GM12872 (cell line): Measurements from ENCODE around the gene PPFIA4.

ENCODE experiments used
- CTCF ChIP-seq: IDR thresholded peaks from 3 replicates; pipeline ENCODE4 v1.5.1; 2011; ENCODE audit warnings: low read depth, mild to moderate bottlenecking, low read length, moderate library complexity; ENCODE audit not compliant: insufficient read depth

Gene PPFIA4

DNA sequence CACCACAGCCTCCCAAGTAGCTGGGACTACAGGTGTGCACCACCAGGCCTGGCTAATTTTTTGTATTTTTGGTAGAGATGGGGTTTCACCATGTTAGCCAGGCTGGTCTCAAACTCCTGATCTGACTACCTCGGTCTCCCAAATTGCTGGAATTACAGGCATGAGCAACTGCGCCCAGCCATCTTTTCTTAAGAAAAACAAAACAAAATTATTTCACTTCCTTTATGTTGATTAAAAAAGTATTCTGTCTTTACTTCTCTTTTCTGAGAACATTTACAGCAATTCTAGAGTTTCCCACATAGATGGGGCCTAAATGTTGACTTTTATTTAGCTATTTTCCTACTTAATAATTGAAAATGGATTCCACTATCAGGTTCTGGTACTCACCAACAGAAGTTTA is 36.4 kb upstream of the PPFIA4 start:
- TF ChIP-seq CTCF = no peak

DNA sequence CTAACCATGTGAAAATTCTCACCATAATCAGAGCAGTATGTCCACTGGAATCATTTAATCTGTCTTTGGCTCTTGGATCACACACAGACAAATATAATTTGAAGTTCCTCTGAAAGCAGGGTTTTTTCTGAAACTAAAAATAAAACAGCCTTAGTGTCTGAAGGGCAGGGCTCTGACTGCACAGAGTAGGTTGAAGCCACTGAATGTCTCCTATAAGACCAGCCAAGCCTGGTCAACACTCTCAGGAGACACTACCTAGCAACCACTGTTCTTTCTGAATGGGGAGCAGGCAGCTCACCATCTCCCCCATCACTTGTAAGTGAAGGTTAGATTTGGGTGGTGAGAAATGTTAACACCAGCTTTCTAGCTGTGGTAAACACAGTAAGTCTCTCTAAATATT is 35.2 kb upstream of the PPFIA4 start:
- TF ChIP-seq CTCF = no peak

DNA sequence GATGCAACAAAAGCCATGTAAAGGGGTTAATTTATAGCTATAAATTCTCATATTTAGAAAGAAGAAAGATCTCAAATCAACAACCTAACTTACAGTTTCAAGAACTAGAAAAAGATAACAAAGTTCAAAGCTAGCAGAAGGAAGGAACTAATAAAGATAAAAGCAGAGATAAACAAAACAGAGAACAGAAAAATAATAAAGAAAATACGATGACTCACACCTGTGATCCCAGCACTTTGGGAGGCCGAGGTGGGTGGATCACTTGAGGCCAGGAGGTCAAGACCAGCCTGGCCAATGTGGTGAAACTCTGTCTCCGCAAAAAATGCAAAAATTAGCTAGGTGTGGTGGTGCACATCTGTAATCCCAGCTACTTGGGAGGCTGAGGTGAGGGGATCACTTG is 31.5 kb upstream of the PPFIA4 start:
- TF ChIP-seq CTCF = no peak

- peak; percentile 74 for TF ChIP-seq CTCF
Measured at GRCh38 chr1:202998836-202999750, 27.2 kb upstream of the PPFIA4 start.

DNA sequence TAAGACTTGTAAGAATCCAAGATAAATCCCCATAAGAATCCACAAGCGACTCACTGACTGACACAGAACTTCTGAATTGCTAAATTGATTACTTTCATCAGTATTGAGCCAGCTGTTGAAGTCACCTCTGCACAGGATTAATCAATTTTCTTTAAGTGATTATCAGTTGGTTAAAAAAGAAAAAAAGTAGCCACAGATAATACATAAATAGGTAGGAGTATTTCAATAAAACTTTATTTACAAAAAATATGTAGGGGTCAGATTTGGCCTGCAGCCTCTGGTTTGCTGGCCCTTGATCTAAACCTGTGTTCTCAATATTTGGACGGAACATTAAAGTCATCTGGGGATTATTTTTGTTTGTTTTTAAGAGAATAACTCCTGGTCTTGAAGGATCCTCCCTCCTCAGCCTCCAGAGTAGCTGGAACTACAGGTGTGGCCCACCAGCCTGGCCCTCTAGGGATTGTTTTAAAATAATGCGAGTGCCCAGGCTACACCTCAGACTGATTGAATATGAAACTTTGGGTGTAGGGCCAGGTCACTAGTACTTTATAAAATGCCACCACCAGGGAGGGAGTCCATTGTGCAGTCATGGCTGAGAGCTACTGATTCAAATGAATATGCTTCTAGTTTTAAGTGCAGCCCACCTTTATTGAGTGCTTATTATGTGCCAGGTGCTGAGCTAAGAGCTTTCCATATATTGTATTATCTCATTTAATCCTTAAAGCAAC is 25.9 kb upstream of the PPFIA4 start:
- TF ChIP-seq CTCF = no peak

DNA sequence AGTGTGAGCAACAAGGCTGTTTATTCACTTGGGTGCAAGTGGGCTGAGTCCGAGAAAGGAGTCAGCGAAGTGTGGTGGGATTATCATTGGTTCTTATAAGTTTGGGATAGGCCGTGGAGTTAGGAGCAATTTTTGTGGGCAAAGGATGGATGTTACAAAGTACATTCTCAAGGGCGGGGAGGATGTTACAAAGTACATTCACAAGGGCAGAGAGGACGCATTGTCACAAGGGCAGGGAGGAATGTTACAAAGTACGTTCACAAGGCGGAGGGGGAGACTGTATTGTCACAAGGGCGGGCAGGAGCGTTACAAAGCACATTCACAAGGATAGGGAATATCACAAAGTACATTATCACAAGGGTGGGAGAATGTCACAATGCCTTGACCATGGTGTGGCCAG is 24.3 kb upstream of the PPFIA4 start:
- no peak for TF ChIP-seq CTCF

DNA sequence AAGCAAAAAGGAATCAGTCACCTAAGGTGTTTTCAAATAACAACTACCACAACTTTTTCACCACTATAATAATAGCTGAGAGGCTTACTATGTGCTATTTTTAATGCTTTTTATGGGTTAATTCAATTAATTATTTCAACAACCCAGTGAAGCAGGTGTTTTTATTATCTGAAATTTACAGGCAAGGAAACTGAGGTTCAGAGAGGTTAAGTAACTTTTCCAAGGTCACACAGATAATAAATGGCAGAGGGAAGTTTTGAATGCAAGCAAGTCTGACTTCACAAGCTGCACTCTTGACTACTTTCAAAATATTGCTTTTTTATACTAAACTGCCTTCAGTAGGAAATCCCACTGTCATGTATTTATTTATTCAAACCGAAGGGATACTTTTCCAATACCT is 23.3 kb upstream of the PPFIA4 start:
- TF ChIP-seq CTCF = no peak
